Spleen (tissue), 11 donors: ENCODE results near the gene CD274. TPM values are rescaled to one million over a fixed set of nuclear protein-coding genes. Genes with fewer than 3 reads are reported as not detected.
A peak's percentile ranks its signal among the peaks of the same experiment; 100 is the strongest.
"Not testable (repeated sequence)": the region's sequence is repeated elsewhere in the genome, so short reads cannot be mapped to it uniquely, and the experiment has no call there.

Source experiments
- DNase-seq: peaks from one replicate; pipeline ENCODE4 v3.0.0-alpha.2; 2020
- H3K27ac ChIP-seq, 8 donors: fragments of 200-600 bp; sonication (generic) in 7 of 8; 1 replicate in 4 of 8; 2 replicates in 4 of 8; pipeline versions ENCODE4 v1.5.0 to v1.8.0; 2016 to 2021; ENCODE audit warnings: inconsistent platforms in 4 of 8, mild to moderate bottlenecking in 4 of 8, moderate library complexity in 1 of 8
- H3K27me3 ChIP-seq, 7 donors: fragments of 200-600 bp; sonication (generic) in 6 of 7; replicated peaks in 1 of 7; 1 replicate in 4 of 7; 2 replicates in 3 of 7; pipeline versions ENCODE4 v1.5.0 to v1.8.0; 2016 to 2021; ENCODE audit warnings: inconsistent platforms in 3 of 7, mild to moderate bottlenecking in 1 of 7
- H3K36me3 ChIP-seq, 6 donors: fragments of 200-600 bp; sonication (generic) in 5 of 6; 1 replicate in 4 of 6; 2 replicates in 2 of 6; pipeline versions ENCODE4 v1.5.0 to v1.8.0; 2016 to 2021; ENCODE audit warnings: inconsistent platforms in 2 of 6
- H3K4me1 ChIP-seq, 6 donors: fragments of 200-600 bp; sonication (generic) in 5 of 6; 1 replicate in 3 of 6; 2 replicates in 3 of 6; pipeline versions ENCODE4 v1.5.0 to v1.8.0; 2016 to 2021; ENCODE audit warnings: inconsistent platforms in 3 of 6
- H3K4me3 ChIP-seq, 8 donors: fragments of 200-600 bp; sonication (generic) in 7 of 8; 1 replicate in 4 of 8; 2 replicates in 4 of 8; pipeline versions ENCODE4 v1.5.0 to v1.8.0; 2016 to 2021; ENCODE audit warnings: inconsistent platforms in 4 of 8, mild to moderate bottlenecking in 4 of 8, moderate library complexity in 2 of 8
- H3K9me3 ChIP-seq, 8 donors: fragments of 200-600 bp; sonication (generic) in 7 of 8; 1 replicate in 4 of 8; 2 replicates in 4 of 8; pipeline versions ENCODE4 v1.5.0 to v1.8.0; 2016 to 2021; ENCODE audit warnings: inconsistent platforms in 4 of 8
- POLR2A ChIP-seq, 3 donors: fragments of 450-650 bp; IDR thresholded peaks; one replicate each; pipeline ENCODE4 v1.5.1; 2017; ENCODE audit warnings: antibody characterized with exemption in 3 of 3, mild to moderate bottlenecking in 1 of 3
- POLR2AphosphoS5 ChIP-seq, 3 donors: sonication (generic); formaldehyde crosslinking; IDR thresholded peaks; one replicate each; pipeline ENCODE4 v1.5.1; 2017; ENCODE audit warnings: antibody characterized with exemption in 3 of 3
- WGBS, 5 donors: extraction: QIAGEN DNeasy Blood & Tissue Kit in 3 of 5; methylation state at CpG; one replicate each; pipeline versions ENCODE4 v1.1.5 to v1.1.7; 2013 to 2018; 5-methylcytosine and 5-hydroxymethylcytosine counted together
- intact Hi-C: fragments of 100-400 bp; cut with DNase I; formaldehyde crosslinking; loops from one replicate; pipeline ENCODE4 v1.15.0; 2023; ENCODE audit warnings: low total_unique reads
- polyA plus RNA-seq, 3 donors: library from polyadenylated mRNA; stranded (reverse); fragments of 200-250 nt; gene quantifications; one replicate each; pipeline ENCODE4 v1.2.1, GENCODE V29; 2013
- total RNA-seq, 7 donors: library from RNA; depleted of rRNA in 3 of 7; stranded (reverse); fragments of >200 nt in 3 of 7; fragmentation: NEBNext Ultra II Directional in 4 of 7; extraction: Animal tissue kit (Norgen Biotek cat#: 25700) in 4 of 7; gene quantifications; one replicate each; pipeline versions ENCODE4 v1.1.0 to v1.2.1, GENCODE V29; 2016 to 2021
- TF ChIP-seq, protein P1 (sequence below), 11 experiments: fragments of 200-600 bp in 7 of 11; fragments of 450-650 bp in 4 of 11; sonication (generic) in 4 of 11; IDR thresholded peaks in 8 of 11; conservative IDR thresholded peaks in 3 of 11; 1 replicate in 7 of 11; 2 replicates in 4 of 11; pipeline versions ENCODE4 v1.4.0 to v1.8.0; 2016 to 2021; ENCODE audit warnings: antibody characterized with exemption in 11 of 11, inconsistent platforms in 4 of 11, mild to moderate bottlenecking in 1 of 11
- donor health status: healthy with polysubstance abuse.
- donor health status: DM: no; HTN: no; CAD: no; lungs with moderate emphysema.
- donor health status: DM: no; HTN: no; CAD: no.
- donor health status: Bipolar disorder and iron deficiency.
- donor health status: healthy.
- donor health status: DM: no; HTN: no; CAD: no.
- donor health status: DM: yes; HTN: yes; CAD: no.

The CD274 gene
- total and polyA plus RNA-seq, 10 donors = 1.8 to 34.8 (median 25.5) TPM

DNA sequence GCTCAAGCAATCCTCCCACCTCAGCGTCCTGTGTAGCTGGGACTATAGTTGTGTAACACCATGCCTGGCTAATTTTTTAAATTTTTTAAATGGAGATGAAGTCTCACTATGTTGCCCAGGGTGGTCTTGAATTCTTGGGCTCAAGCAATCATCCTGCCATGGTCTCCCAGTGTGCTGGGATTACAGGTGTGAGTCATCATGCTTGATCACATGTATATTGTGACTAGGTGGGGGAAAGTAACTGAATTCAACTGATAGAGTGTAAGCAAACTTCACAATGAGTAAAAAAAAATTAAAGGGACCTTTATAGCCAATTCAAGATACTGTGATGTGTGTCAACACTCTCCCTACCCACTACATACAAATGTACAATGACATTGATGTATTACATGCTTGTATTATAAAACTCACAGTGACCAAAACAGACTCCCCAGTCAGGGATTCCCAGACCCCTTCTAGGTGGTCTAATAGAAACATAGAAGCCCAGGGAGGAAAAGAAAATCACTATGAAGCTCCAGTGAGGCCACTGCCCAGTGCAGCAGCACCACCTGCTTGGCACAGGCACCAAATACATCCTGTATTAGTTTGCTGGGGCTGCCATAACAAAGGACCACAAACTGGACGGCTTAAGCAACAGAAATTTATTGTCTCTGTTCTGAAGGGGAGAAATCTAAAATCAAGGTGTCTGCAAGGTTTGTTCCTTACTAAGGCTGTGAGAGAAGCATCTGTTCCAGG lies 21.4 kb upstream of the CD274 start:
- WGBS, 5 donors = 83 to 95% (median 94%) methylated on average over 2 of the region's 2 CpGs
- Histone ChIP-seq H3K27me3 (no peaks in the 10 kb centered on the region), H3K27ac (no peak overlapping the region), H3K9me3 (no peaks in the 10 kb centered on the region), H3K36me3 (peaks cover 0 to 61% (median 10%) of the 10 kb centered on the region in 6 donors), H3K4me1 (no peaks in the 10 kb centered on the region), H3K4me3 (no peak overlapping the region)
- no peak for TF ChIP-seq POLR2AphosphoS5 (IDR thresholded peaks at IDR 0.05)
- TF ChIP-seq, protein P1, sequence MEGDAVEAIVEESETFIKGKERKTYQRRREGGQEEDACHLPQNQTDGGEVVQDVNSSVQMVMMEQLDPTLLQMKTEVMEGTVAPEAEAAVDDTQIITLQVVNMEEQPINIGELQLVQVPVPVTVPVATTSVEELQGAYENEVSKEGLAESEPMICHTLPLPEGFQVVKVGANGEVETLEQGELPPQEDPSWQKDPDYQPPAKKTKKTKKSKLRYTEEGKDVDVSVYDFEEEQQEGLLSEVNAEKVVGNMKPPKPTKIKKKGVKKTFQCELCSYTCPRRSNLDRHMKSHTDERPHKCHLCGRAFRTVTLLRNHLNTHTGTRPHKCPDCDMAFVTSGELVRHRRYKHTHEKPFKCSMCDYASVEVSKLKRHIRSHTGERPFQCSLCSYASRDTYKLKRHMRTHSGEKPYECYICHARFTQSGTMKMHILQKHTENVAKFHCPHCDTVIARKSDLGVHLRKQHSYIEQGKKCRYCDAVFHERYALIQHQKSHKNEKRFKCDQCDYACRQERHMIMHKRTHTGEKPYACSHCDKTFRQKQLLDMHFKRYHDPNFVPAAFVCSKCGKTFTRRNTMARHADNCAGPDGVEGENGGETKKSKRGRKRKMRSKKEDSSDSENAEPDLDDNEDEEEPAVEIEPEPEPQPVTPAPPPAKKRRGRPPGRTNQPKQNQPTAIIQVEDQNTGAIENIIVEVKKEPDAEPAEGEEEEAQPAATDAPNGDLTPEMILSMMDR (IDR thresholded peaks at IDR 0.05 in 8 of 11, conservative IDR thresholded peaks at IDR 0.05 in 3 of 11) = no peak
- DNase-seq = no peak
- intact Hi-C loops = loop anchor here (5.0 kb wide), 1 partner anchor 242 kb away; the partner anchor contains the start of gene INSL6

DNA sequence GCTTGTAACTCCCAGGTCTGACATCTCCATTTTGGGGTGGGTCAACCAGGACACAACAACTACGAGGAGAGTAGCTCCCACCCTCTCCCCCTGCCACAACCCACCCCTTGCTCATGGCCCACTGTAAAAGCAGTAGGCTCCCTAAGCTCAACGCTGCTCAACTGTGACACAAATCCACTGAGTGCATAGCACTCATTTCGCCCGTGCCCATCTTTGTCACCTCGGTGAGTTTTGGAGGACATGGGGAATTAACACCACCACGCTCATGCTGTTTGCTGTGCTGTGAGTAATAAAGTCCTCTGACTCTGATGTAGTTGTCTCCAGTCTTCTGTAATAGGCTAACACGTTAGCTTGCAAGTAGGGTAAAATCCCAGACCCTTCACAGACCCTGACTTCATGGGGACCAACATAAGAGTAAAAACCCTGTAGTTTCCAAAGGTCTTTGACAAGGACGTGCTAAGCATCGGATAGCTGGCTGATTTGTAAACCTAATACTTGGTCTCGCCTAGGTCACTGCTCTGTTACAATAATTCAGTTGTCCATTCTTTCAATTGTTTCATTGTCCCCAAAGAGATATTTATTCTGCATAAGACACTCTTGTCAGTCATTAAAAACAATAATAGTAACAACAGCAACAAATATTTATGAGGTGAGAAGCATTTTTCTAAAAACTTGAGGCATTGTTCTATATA lies 20.3 kb upstream of the CD274 start:
- Histone ChIP-seq H3K4me1 (no peaks in the 10 kb centered on the region), H3K27me3 (no peaks in the 10 kb centered on the region), H3K27ac (no peak overlapping the region), H3K9me3 (no peaks in the 10 kb centered on the region), H3K4me3 (no peak overlapping the region), H3K36me3 (peaks cover 0 to 68% (median 10%) of the 10 kb centered on the region in 6 donors)
- DNase-seq = no peak
- 81 to 94% (median 92%) methylated on average over 10 of the region's 10 CpGs for WGBS, 5 donors
- intact Hi-C loops = loop anchor here (5.0 kb wide), 1 partner anchor 243 kb away; the partner anchor contains the start of gene INSL6
- no peak for TF ChIP-seq POLR2AphosphoS5 (IDR thresholded peaks at IDR 0.05)
- TF ChIP-seq POLR2A (IDR thresholded peaks at IDR 0.05) = no peak
- TF ChIP-seq, protein P1 (IDR thresholded peaks at IDR 0.05 in 8 of 11, conservative IDR thresholded peaks at IDR 0.05 in 3 of 11) = no peak

DNA sequence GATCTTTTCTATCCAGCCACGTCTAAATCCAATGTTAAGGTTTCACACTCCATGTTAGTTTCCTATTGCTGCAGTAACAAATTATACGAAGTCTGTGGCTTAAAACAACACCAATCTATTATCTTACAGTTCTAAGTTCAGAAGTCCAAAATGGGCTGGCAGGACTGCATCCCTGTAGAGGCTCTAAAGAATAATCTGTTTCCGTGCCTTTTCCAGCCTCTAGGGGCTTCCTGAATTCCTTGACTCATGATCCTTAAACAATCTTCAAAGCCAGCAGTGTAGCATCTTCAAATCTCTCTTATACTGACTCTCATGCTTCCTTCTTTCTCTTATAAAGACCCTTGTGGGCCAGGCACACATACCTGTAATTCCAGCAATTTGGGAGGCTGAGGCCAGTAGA lies 19.4 kb upstream of the CD274 start:
- Histone ChIP-seq H3K4me3 (no peak overlapping the region), H3K36me3 (peaks cover 0 to 76% (median 10%) of the 10 kb centered on the region in 6 donors), H3K9me3 (no peaks in the 10 kb centered on the region), H3K27me3 (no peaks in the 10 kb centered on the region), H3K27ac (no peak overlapping the region), H3K4me1 (peaks cover 0 to 6% (median 0%) of the 10 kb centered on the region in 6 donors)
- DNase-seq = no peak
- WGBS, 5 donors = 55 to 83% (median 62%) methylated on average over 3 of the region's 3 CpGs
- intact Hi-C loops = no loop called here
- TF ChIP-seq, protein P1 (IDR thresholded peaks at IDR 0.05 in 8 of 11, conservative IDR thresholded peaks at IDR 0.05 in 3 of 11) = no peak
- TF ChIP-seq POLR2A (IDR thresholded peaks at IDR 0.05) = no peak
- no peak for TF ChIP-seq POLR2AphosphoS5 (IDR thresholded peaks at IDR 0.05)

DNA sequence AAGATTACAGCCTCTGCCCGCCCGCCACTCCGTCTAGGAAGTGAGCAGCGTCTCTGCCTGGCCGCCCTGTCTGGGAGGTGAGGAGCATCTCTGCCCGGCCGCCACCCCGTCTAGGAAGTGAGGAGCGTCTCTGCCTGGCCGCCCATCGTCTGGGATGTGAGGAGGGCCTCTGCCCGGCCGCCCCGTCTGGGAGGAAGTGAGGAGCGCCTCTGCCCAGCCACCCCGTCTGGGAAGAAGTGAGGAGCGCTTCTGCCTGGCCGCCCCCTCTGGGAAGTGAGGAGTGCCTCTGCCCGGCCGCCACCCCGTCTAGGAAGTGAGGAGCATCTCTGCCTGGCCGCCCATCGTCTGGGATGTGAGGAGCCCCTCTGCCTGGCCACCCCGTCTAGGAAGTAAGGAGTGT lies 17.5 kb upstream of the CD274 start:
- H3K9me3 ChIP-seq, H3K4me3 ChIP-seq, intact Hi-C loops, H3K27ac ChIP-seq, DNase-seq, H3K27me3 ChIP-seq: not testable (repeated sequence)
- Histone ChIP-seq H3K36me3 (peaks cover 0 to 71% (median 10%) of the 10 kb centered on the region in 6 donors), H3K4me1 (peaks cover 8 to 22% (median 12%) of the 10 kb centered on the region in 6 donors)
- 95 to 98% (median 96%) methylated on average over 17 to 24 of the region's 24 CpGs for WGBS, 5 donors

DNA sequence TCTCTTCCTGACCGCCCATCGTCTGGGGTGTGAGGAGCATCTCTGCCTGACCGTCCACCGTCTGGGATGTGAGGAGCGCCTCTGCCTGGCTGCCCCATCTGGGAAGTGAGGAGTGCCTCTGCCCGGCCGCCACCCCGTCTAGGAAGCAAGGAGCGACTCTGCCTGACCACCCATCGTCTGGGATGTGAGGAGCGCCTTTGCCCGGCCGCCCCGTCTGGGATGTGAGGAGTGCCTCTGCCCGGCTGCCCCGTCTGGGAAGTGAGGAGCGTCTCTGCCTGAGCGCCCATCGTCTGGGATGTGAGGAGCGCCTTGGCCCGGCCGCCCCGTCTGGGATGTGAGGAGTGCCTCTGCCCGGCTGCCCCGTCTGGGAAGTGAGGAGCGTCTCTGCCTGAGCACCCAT lies 17.0 kb upstream of the CD274 start:
- WGBS, 5 donors = 85 to 95% (median 90%) methylated on average over 8 to 26 of the region's 26 CpGs
- H3K27me3 ChIP-seq, intact Hi-C loops, H3K9me3 ChIP-seq, H3K4me3 ChIP-seq, DNase-seq, H3K27ac ChIP-seq: not testable (repeated sequence)
- Histone ChIP-seq H3K36me3 (peaks cover 0 to 67% (median 10%) of the 10 kb centered on the region in 6 donors), H3K4me1 (peaks cover 11 to 27% (median 16%) of the 10 kb centered on the region in 6 donors)

DNA sequence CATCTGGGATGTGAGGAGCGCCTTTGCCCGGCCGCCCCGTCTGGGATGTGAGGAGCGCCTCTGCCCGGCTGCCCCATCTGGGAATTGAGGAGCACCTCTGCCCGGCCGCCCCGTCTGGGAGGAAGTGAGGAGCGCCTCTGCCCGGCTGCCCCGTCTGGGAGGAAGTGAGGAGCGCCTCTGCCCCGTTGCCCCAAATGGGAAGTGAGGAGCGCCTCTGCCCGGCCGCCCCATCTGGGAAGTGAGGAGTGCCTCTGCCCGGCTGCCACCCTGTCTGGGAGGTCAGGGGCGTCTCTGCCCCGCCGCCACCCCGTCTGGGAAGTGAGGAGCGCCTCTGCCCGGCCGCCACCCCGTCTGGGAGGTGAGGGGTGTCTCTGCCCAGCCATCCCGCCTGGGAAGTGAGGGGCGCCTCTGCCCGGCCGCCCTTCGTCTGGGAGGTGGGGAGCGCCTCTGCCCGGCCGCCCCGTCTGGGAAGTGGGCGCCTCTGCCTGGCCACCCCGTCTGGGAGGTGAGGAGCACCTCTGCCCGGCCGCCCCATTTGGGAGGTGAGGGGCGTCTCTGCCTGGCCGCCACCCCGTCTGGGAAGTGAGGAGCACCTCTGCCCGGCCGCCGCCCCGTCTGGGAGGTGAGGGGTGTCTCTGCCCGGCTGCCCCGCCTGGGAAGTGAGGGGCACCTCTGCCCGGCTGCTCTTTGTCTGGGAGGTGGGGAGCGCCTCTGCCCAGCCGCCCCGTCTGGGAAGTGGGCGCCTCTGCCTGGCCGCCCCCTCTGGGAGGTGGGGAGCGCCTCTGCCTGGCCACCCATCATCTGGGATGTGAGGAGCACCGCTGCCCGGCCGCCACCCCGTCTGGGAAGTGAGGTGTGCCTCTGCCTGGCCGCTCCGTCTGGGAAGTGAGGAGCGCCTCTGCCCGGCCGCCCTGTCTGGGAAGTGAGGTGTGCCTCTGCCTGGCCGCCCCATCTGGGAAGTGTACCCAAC lies 16.2 kb upstream of the CD274 start:
- peak; percentile 76 for DNase-seq

More for the DNA sequence above, 16.2 kb upstream of the CD274 start:
- H3K27me3 ChIP-seq, H3K9me3 ChIP-seq, H3K4me3 ChIP-seq, H3K27ac ChIP-seq, intact Hi-C loops: not testable (repeated sequence)
- WGBS, 5 donors = 92 to 97% (median 95%) methylated on average over 30 to 65 of the region's 65 CpGs
- Histone ChIP-seq H3K36me3 (peaks cover 0 to 63% (median 10%) of the 10 kb centered on the region in 6 donors), H3K4me1 (peaks cover 17 to 35% (median 24%) of the 10 kb centered on the region in 6 donors)
